G401 (cell line): ENCODE results near the gene NR0B1. TPM values are rescaled to one million over a fixed set of nuclear protein-coding genes. Genes with fewer than 3 reads are reported as not detected.

Experiments used
- DNase-seq: peaks from one replicate; pipeline ENCODE4 v3.0.0-alpha.2; 2015; ENCODE audit warnings: low spot score
- in situ Hi-C: cut with HindIII; loops from 2 replicates; pipeline ENCODE4 v1.10.0; 2016; ENCODE audit warnings: low sequenced_read_pairs, mixed read lengths
- total RNA-seq: library from RNA; depleted of rRNA; stranded (reverse); fragments of >200 nt; shearing (Covaris generic); gene quantifications from 2 replicates; pipeline ENCODE4 v1.2.3, GENCODE V29; 2014; rRNA removed

Gene NR0B1
- total RNA-seq, 1 experiment from 2014 or later, result not detected

DNA sequence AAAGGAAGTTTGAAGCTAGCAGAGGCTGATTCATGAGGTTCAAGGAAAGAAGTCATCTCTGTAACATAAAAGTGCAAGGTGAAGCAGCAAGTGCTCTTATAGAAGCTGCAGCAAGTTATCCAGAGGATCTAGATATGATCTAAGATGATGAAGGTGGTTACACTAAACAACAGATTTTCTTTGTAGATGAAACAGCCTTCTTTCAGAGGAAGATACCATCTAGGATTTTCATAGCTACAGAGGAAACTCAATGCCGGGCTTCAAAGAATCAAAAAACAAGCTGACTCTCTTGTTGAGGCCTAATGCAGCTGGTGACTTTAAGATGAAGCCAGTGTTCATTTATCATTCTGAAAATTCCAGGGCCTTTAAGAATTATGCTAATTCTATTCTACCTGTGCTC, 28.8 kb downstream of the NR0B1 start:
- DNase-seq, result no peak
- in situ Hi-C loops, result no loop called here

DNA sequence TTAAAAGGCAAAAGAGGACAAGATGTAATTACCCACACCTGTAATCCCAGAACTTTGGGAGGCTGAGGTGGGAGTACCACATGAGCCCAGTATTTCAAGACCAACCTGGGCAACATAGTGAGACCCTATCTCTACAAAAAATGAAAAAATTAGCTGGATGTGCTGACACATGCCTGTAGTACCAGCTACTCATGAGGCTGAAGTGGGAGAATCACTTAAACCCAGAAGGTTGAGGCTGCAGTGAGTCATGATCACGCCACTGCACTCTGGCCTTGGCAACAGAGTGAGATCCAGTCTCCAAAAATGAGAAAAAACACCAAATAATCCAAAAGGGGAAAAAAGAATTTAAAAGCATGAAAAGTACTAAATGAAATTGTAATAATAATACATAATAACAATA, 30.8 kb downstream of the NR0B1 start:
- in situ Hi-C loops, result no loop called here
- DNase-seq, result no peak

DNA sequence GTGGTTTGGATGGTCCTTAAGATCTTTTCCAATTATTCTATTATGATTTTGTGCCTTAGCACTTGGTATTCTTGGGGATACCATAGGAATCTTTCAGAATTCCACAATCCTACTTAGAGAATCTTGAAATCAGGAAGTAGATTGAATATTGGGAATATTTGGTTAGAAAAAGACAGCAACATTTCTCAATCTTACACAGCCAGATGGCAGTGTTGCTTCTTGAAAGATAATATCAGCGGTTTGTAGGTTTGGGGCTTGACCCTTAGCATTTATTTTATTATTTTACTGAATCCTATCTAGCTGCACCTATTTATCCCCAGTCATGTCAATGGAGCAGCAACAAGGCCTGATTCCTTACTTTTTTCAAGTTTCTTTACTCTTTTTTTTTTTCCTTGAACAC, 33.7 kb downstream of the NR0B1 start:
- DNase-seq, result no peak
- in situ Hi-C loops, result no loop called here

DNA sequence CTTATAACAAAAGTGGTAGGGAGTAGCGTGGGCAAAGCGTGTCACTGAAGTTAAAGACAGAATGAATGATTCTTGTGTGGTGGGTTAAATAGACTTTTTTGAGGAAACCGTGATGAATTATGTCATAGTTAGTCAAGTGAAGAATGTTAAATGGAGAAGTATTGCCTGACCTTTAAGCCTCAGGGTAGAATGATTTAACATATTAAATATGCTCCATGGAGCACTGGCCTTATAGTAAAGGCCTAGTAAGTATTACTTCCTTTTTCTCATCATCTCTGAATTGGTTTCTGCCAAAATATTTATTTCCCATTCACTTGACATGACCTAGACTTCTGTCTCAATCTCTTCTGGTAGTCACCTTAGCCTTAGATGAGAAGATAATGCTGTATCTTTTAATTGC, 38.6 kb downstream of the NR0B1 start:
- in situ Hi-C loops, result no loop called here
- DNase-seq, result no peak

DNA sequence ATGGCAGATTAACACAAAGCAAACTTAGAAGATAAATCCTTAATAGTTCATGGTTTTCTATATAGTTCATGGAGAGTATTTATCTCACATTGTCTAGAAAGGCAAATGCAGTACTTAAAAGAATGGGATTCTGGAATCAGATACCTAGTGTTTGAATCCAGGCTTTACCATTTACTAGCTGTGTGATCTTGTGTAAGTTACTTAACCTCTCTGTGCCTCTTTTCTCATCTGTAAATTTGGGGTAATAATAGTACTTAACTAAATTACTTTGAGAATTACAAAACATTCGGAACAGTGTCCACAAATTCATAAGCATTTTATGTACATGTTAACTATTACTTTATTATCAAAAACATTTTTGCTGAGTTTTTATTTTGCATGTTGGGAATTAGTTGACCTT, 46.4 kb downstream of the NR0B1 start:
- in situ Hi-C loops, result no loop called here
- no peak for DNase-seq

DNA sequence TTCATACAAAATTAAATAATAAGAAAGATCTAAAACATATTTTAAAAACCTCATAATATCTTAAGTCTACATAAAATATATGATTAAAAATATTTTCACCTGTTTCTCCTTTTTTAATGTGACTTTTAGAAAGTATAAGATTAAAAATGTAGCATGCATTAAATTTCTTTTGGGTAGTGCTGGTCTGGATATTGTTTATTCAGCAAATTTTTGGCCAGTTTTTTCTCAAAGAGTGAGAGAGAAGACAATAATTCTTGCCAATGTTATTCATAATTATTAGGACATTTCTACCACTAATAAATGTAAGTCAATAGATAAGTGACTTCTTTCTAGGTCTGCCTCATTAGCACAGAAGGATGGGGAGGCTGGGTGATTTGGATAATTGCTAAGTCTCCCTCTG, 48.2 kb downstream of the NR0B1 start:
- in situ Hi-C loops, result no loop called here
- DNase-seq, result no peak

DNA sequence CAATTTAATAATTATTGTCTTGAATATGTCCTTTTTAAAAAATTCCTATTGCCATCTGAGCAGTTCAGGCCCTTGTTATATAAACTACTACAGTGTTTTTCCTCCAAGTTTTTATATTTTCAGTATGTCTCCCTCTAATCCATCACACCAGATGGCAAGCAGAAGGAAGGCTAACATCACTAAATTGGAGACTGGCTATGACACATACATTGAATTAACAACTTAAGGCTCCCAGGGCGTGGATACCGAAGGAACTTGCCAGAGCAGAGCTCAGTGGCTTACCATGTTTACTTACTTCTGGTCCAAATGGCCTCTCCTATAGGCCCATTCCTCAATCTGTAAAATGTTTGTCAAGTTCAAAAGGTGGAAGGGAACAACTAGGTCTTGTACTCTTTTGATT, 49.3 kb downstream of the NR0B1 start:
- in situ Hi-C loops, result no loop called here

More for the DNA sequence above, 49.3 kb downstream of the NR0B1 start:
- no peak for DNase-seq

Other genes starting within 250 kb of the NR0B1 start
- gene MAGEB2, start 93.8 kb downstream of the NR0B1 start, total RNA-seq, result not detected in 2 replicates
- gene MAGEB3, start 78.7 kb downstream of the NR0B1 start, total RNA-seq, result not detected in 2 replicates
- gene MAGEB4, start 67.4 kb downstream of the NR0B1 start, total RNA-seq, result not detected in 2 replicates
- not detected in 2 replicates for gene MAGEB1, start 62.2 kb downstream of the NR0B1 start, total RNA-seq